ENCODE results near the gene MYCL. TPM values are rescaled to one million over a fixed set of nuclear protein-coding genes. Genes with fewer than 3 reads are reported as not detected.

Gene MYCL
- total RNA-seq, 6 experiments from 2014 or later, result 0.75 to 20.5 (median 6.1) TPM

- 53% methylated on average over 3 of the region's 3 CpGs for WGBS (ENCODE audit: insufficient coverage, low coverage, low lambda C conversion rate, missing lambda C conversion rate)
- DNase-seq, result no peak
- no peak for ATAC-seq
These were observed 6.7 kb downstream of the MYCL start for GRCh38 chr1:39894884-39895495.

GRCh38 chr1:39892601-39893595 lies 8.8 kb downstream of the MYCL start:
- ATAC-seq (peak; percentile 45 to 84 (median 55)), DNase-seq (no peak)
- WGBS (ENCODE audit: insufficient coverage, low coverage, low lambda C conversion rate, missing lambda C conversion rate), result 5% methylated on average over 6 of the region's 6 CpGs

More at GRCh38 chr1:39894884-39895495, 6.7 kb downstream of the MYCL start:
- Histone ChIP-seq H3K36me3 (peaks cover 0 to 5% (median 3%) of the 10 kb centered on the region in 4 donors), H3K27ac (no peak overlapping the region), H3K27me3 (no peaks in the 10 kb centered on the region), H3K4me3 (no peak overlapping the region), H3K9me3 (no peaks in the 10 kb centered on the region), H3K4me1 (peaks cover 0 to 36% (median 15%) of the 10 kb centered on the region in 4 donors)
- TF ChIP-seq POLR2A (IDR thresholded peaks at IDR 0.05) (no peak), CTCF (IDR thresholded peaks at IDR 0.05) (no peak)
- intact Hi-C loops (cut with DNase I), result no loop called here

GRCh38 chr1:39890880-39891279 lies 10.8 kb downstream of the MYCL start:
- H3K27ac ChIP-seq, result no peak overlapping the region
- H3K4me1 ChIP-seq, result peaks cover 0 to 21% (median 8%) of the 10 kb centered on the region in 4 donors
- DNase-seq (no peak), ATAC-seq (no peak)
- TF ChIP-seq POLR2A (IDR thresholded peaks at IDR 0.05) (no peak), CTCF (IDR thresholded peaks at IDR 0.05) (no peak)
- H3K9me3 ChIP-seq, result no peaks in the 10 kb centered on the region
- H3K36me3 ChIP-seq, result no peaks in the 10 kb centered on the region
- H3K4me3 ChIP-seq, result no peak overlapping the region
- intact Hi-C loops (cut with DNase I), result no loop called here
- no peaks in the 10 kb centered on the region for H3K27me3 ChIP-seq
- WGBS (ENCODE audit: insufficient coverage, low coverage, low lambda C conversion rate, missing lambda C conversion rate), result 86% methylated on average over 1 of the region's 1 CpG

More at GRCh38 chr1:39892601-39893595, 8.8 kb downstream of the MYCL start:
- H3K36me3 ChIP-seq, result peaks cover 0 to 5% (median 3%) of the 10 kb centered on the region in 4 donors
- peak overlapping the region in 1 of 3 donors; percentile 5 for H3K27ac ChIP-seq
- H3K9me3 ChIP-seq, result no peaks in the 10 kb centered on the region
- no peak for TF ChIP-seq CTCF (IDR thresholded peaks at IDR 0.05)
- H3K4me3 ChIP-seq, result no peak overlapping the region
- H3K4me1 ChIP-seq, result peaks cover 0 to 21% (median 8%) of the 10 kb centered on the region in 4 donors
- H3K27me3 ChIP-seq, result no peaks in the 10 kb centered on the region
- intact Hi-C loops (cut with DNase I), result no loop called here

- no peaks in the 10 kb centered on the region for H3K36me3 ChIP-seq
- H3K27ac ChIP-seq, result no peak overlapping the region
- no peak for TF ChIP-seq POLR2A (IDR thresholded peaks at IDR 0.05)
- ATAC-seq (peak in 2 of 4 donors; percentile 23 to 46), DNase-seq (no peak)
- intact Hi-C loops (cut with DNase I), result no loop called here
- no peaks in the 10 kb centered on the region for H3K9me3 ChIP-seq
- H3K4me3 ChIP-seq, result no peak overlapping the region
- no peaks in the 10 kb centered on the region for H3K27me3 ChIP-seq
- peaks cover 0 to 21% (median 8%) of the 10 kb centered on the region in 4 donors for H3K4me1 ChIP-seq
These were observed 11.4 kb downstream of the MYCL start for GRCh38 chr1:39890273-39890672.

- Histone ChIP-seq H3K9me3 (no peaks in the 10 kb centered on the region), H3K36me3 (no peaks in the 10 kb centered on the region), H3K4me3 (no peak overlapping the region), H3K27me3 (no peaks in the 10 kb centered on the region), H3K4me1 (peaks cover 0 to 15% (median 3%) of the 10 kb centered on the region in 4 donors), H3K27ac (no peak overlapping the region)
- intact Hi-C loops (cut with DNase I), result no loop called here
- 73% methylated on average over 2 of the region's 2 CpGs for WGBS (ENCODE audit: insufficient coverage, low coverage, low lambda C conversion rate, missing lambda C conversion rate)
- no peak for ATAC-seq
- TF ChIP-seq CTCF (IDR thresholded peaks at IDR 0.05), result no peak
- TF ChIP-seq POLR2A (IDR thresholded peaks at IDR 0.05), result no peak
- no peak for DNase-seq
These were observed 14.9 kb downstream of the MYCL start for GRCh38 chr1:39886757-39887231.

All from right lobe of liver (tissue), 6 donors.